ENCODE measurements around the gene PTPRK.

- TF ChIP-seq EP300 (IDR thresholded peaks at IDR 0.05) (no peak), POLR2AphosphoS5 (IDR thresholded peaks at IDR 0.05) (no peak)
- TF ChIP-seq, protein P1, sequence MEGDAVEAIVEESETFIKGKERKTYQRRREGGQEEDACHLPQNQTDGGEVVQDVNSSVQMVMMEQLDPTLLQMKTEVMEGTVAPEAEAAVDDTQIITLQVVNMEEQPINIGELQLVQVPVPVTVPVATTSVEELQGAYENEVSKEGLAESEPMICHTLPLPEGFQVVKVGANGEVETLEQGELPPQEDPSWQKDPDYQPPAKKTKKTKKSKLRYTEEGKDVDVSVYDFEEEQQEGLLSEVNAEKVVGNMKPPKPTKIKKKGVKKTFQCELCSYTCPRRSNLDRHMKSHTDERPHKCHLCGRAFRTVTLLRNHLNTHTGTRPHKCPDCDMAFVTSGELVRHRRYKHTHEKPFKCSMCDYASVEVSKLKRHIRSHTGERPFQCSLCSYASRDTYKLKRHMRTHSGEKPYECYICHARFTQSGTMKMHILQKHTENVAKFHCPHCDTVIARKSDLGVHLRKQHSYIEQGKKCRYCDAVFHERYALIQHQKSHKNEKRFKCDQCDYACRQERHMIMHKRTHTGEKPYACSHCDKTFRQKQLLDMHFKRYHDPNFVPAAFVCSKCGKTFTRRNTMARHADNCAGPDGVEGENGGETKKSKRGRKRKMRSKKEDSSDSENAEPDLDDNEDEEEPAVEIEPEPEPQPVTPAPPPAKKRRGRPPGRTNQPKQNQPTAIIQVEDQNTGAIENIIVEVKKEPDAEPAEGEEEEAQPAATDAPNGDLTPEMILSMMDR (IDR thresholded peaks at IDR 0.05), result no peak
These were observed 567.6 kb downstream of the PTPRK start for GRCh38 chr6:127952831-127953230.

Data from sigmoid colon (tissue), 4 donors.